Measurements from ENCODE around the gene ELF1.

The ELF1 gene

DNA sequence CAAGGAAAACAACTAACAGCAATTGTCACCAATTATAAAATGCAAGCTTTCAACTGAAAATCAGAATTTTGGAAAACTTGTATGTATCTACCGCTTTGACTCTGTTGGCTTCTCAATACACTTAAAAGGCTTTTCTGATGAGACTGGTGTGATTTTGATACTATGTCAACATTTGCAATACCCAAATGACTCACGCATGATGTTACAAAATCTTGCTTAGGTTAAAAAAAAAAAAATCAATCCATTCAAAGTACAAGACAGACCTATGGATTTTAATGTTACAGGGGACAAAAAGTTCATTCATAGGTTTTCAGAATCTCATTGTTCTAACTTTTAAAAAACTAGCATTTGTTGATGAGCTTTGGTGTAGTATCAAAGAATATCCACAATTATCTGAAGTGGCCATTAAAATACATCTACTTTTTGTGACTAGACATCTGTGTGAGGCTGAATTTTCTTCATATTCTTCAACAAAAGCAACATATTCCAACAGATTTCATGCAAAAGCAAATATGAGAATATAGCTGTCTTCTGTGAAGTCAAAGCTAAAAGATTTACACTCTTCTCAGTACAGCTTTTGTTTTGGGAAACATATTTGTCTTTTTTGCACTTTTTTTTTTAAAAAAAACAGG lies 10.7 kb downstream of the ELF1 start:
- FAIRE-seq = peak; percentile 67

DNA sequence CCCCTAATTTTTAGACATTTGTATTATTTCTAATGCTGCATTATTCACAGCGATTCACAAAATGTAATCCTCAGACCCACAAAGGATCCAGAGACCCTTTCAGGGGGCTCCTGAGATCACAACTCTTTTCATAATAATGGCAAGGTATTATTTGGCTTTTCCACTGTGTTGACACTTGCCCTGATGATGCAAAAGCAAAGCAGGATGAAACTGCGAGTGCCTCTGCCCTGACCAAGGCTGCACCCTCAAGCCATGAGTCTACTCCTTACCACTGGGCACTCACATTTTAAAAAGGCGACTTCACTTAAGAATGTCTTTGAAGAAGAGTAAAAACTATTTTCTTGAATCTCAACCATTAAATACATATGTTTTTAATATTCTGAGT lies 11.4 kb downstream of the ELF1 start:
- DNase-seq (ENCODE audit: extremely low spot score, insufficient read length, low read depth) (no peak), FAIRE-seq (no peak)

More for the DNA sequence above, 10.7 kb downstream of the ELF1 start:
- DNase-seq (ENCODE audit: extremely low spot score, insufficient read length, low read depth) = no peak

DNA sequence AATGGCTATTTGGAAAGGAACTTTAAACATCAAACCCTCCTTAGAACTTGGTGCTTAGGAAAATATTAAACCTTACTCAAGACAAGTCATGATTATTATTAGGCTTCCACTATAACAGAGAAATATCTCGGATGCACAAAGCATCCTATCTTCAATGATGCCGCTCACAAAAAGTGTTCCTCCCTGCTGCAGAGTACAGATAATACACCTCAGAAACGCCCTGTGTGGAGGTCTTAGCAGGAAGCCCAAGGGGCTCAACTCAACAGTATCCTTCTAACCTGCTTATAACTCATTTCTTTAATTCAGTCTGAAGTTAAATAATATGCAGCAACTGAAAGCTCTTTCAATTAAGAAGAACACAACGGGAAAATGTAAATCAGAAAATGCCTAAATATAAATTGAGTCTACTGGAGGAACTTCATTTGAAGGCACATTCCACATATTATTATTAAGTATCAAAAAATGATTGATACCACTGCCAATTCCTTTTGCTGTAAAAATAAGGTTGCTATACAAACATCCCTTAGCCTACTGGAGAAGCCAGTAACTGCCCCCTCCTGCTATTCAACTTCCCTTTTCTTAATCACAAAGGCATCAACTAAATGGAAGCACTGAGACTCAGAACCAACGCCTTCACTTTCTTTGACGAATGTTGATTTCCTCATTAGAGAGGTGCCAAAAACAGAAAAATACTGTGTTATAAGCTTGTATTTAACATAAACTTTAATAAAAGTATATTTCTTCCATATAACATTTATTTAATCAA lies 12.0 kb downstream of the ELF1 start:
- no peak for DNase-seq (ENCODE audit: extremely low spot score, insufficient read length, low read depth)
- FAIRE-seq = peak; percentile 76

DNA sequence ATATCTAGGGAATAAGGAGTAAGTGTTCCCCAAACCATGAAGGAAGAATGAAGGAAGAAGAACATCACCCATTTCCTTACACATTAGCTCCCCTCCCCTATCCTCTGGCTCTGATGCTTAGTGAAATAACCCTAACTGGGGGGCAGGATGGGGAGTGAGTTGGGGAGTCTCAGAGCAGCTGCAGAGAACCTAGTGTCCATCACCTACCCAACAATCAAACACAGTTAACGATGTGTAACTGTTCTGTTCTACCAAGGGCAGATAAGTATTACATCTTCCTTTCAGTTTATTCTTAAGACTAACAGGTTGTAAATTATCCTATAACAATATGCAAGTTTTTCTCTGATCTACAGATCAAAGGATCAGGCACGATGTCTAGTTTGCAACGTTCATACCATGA lies 12.8 kb downstream of the ELF1 start:
- peak; percentile 77 for FAIRE-seq
- DNase-seq (ENCODE audit: extremely low spot score, insufficient read length, low read depth) = no peak

DNA sequence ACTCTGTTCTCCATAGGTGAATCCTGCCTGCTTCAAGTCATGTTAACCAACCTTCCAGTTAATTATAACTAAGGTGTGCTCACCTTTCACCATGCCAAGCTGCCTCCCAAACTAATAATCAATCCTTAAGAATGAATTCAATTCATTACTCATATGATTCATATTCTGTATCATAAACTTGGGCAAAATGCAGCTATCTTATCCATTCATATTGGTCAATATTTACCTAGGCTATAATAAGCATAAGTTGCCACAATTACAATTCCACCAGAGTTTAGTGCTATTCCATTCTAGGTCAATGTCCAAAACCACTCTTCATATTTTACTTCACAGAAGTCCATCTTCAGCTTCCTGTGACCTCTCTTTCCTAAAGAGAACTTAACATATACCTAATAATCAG lies 13.4 kb downstream of the ELF1 start:
- peak; percentile 53 for FAIRE-seq
- no peak for DNase-seq (ENCODE audit: extremely low spot score, insufficient read length, low read depth)

DNA sequence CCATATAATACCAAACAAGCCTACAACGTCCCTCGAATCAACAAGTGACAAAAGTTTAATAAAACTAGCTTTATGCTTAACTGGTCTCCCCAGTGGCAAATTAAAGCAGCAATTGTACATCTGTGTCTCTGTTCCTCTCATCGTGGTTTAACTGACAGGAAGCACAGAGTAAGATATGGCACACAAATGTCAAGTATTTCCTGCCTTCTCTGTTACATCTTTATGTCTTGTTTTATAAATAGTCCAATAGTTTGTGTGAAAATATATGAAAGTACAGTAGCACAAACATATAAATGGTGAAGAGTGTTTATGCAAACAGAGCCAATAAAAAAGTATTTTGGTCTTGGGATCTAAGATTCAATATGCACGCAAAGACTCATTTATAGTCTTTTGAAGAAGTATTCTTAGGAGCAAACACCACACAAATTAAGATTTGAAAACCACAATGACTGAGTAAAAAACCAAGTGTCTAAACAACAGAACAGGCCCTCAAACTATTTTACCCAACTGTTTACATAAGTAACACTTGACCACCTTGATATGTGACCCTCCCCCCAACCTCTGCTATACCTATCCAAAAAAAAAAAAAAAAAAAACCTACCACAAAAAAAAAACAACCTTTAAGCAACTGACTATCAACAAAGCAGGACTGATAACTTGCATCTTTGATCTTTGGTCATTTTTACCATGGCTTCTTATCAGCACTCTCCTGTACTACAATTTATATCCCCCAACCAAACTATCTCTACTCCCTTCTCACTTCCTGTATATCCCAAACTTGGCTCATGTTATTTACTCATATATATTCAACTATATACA lies 14.0 kb downstream of the ELF1 start:
- FAIRE-seq (peak; percentile 97), DNase-seq (ENCODE audit: extremely low spot score, insufficient read length, low read depth) (no peak)

DNA sequence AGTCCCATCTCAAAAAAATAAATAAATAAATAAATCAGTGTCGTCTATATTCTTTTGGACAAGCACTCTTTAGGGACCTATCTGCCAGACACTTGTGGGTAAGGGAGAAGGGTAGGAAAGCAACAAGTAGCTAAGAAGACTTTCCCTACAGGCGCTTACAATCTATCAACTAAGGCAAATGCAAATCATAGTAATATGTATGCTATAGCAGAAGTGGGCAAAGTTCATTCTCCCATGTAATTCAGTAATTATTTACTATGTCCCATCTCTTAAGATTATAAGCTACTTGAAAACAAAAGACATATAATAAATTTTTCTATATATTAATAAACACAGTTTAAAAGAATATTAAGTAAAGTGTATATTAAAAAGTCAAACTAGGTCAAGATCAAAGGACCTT lies 16.5 kb downstream of the ELF1 start:
- DNase-seq (ENCODE audit: extremely low spot score, insufficient read length, low read depth) (no peak), FAIRE-seq (peak; percentile 9)

DNA sequence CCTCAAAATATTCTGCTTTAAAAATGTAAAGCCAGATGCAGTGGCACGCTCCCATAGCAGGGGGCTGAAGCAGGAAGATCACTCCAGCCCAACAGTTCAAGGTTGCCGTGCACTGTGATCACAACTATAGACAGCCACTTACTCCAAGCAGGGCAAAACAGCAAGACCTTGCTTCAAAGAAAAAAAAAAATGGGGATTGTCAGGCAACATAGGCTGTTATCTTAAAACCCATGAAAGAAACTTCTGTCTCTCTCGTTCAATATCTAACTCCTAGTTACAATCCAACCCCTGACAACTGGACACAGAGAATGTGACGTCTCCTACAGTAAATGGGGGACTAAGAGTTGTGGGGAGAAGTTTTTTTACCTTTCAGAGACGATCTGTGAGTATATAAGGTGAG lies 17.4 kb downstream of the ELF1 start:
- FAIRE-seq = no peak
- no peak for DNase-seq (ENCODE audit: extremely low spot score, insufficient read length, low read depth)

DNA sequence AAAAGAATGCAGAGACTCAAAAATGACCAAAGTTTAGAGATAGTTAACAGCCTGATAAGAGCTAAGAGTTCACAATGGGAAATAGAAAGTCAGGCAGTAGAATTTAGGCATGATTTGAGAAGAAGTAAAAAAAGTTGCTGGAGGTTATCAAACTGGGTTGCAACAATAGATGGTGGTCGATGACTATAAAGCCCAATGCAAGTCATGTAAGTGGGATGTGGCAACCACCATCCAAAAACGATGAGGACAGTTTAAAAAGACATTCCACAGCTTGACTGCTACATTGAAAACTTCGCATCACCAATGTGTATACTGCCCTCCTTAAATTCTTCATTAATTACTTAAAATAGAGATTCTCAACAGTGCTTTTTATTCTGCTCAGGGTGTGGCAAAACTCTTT lies 19.7 kb downstream of the ELF1 start:
- FAIRE-seq = no peak
- no peak for DNase-seq (ENCODE audit: extremely low spot score, insufficient read length, low read depth)

DNA sequence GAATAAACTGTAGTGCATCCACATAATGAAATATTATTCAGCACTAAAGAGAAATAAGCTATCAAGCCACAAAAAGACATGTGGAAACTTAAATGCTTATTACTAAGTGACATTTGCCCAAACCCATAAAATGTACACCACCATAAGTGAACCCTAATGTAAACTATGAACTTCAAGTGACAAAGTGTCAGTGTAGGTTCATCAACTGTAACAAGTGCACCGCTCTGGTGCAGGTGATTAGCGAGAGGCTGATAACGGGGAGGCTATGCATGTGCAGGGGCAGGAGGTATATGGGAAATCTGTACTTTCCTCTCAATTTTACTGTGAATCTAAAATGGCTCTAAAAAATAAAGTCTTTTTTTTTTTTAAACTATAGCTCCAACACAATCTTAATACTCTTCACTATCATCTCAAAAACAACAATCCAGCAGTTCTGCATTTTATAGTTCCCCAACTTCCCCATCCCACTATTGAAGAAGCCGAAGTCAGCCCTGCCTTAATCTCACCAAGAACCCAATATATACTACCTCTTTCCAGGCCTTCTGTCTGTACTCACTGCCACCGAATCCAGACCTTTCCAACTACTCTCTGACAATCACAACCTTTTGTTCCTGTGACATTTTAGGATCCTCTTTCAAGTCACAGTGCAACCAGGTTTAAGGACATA lies 22.6 kb downstream of the ELF1 start:
- FAIRE-seq (peak; percentile 45), DNase-seq (ENCODE audit: extremely low spot score, insufficient read length, low read depth) (no peak)

DNA sequence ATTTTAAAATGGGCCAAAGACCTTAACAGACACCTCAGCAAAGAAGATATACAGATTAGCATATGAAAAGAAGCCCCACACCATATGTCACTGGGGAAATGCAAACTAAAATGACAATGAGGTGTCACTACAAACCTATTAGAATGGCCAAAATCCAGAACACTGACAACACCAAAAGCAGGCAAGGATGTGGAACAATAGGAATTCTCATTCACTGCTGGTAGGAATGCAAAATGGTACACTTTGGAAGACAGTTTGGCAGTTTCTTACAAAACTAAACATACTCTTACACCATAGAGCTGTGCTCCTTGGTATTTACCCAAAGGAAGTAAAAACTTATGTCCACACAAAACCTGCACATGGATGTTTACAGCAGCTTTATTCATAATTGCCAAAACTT lies 23.1 kb downstream of the ELF1 start:
- DNase-seq (ENCODE audit: extremely low spot score, insufficient read length, low read depth) = no peak
- peak; percentile 62 for FAIRE-seq

DNA sequence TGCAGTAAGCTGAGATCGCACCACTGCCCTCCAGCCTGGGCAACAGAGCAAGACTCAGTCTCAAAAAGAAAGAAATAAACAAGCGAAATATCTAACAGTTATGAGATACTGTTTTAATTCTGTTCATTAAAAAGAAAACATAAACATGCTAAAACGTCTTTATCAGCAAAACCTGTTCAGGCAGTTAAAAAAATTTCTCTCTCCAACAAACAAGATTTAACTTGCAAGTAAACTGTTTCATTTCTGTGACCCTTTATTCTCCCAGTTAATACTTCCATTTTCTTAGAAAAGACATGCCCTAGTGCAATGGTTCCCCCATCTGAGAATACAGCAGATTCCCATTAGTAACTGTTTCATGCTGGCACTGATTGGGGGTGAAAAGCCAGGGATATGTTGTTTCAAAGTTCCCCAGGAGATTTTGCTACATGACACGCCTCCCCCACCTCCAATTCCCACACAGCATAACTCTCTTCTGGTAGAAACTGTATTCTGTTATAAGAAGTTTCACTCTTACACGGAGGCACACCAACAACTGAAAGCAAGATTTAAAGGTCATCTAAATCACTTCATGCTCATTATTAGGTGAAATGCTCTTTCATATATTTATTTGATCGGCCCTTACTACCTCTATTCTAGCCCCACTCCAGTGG lies 24.4 kb downstream of the ELF1 start:
- DNase-seq (ENCODE audit: extremely low spot score, insufficient read length, low read depth) (no peak), FAIRE-seq (peak; percentile 87)

DNA sequence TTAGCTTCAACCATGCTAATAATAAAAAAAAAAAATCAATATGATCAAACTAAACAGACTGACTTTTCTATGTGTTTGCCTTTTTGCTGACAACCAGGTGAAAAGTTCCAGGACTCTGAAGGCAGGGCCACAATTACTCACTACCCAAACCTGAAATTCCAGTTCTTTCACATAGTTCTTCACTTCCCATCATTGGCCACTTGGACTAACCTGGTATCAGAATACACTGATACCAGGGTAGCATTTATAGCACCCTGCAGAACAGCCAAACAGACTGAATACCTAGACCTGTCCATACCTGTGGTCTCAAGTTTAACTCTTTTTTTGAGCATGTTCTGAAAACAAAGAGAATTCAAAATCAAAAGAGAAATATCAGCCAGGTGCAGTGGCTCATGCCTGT lies 25.1 kb downstream of the ELF1 start:
- DNase-seq (ENCODE audit: extremely low spot score, insufficient read length, low read depth) = no peak
- FAIRE-seq = no peak

DNA sequence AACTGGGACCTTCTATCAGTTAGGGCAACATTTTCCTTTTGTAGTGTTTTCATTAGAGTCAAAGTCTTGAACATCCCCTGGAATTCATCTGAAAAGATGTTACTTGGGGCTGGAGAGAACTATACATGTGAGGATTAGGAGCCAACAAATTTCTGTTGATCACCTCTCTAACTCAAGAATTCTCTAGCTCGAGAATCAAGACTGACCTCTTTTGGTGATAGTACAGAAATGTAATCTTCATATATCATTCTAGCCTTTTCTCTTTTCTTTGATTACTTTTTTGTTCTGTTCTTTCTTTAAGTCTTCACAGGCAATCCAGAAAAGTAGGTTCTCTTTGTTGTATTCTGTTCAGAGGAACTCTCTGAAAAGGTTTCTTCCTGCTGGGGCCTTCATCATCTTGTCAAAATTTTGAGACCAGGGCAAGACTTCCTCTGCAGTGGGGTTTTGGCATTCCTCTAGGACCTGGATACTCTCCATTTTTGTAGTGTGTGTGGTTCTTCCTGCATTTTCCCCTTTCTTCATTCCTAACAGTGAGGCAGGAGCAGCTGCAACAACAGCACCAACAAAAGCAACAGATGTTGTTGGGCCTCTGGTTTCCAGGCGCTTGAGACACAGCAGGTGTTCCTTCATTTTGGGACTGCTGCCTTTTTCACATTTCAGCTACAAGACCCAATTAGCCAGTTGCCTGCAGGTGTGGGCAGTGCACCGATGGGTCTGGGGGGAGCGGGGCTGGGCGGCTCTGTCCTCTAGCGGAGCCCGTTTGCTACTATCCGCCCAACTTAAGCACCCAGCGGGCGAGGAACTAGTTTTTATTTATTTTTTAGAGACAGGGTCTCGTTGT lies 26.2 kb downstream of the ELF1 start:
- FAIRE-seq (peak; percentile 77), DNase-seq (ENCODE audit: extremely low spot score, insufficient read length, low read depth) (no peak)

DNA sequence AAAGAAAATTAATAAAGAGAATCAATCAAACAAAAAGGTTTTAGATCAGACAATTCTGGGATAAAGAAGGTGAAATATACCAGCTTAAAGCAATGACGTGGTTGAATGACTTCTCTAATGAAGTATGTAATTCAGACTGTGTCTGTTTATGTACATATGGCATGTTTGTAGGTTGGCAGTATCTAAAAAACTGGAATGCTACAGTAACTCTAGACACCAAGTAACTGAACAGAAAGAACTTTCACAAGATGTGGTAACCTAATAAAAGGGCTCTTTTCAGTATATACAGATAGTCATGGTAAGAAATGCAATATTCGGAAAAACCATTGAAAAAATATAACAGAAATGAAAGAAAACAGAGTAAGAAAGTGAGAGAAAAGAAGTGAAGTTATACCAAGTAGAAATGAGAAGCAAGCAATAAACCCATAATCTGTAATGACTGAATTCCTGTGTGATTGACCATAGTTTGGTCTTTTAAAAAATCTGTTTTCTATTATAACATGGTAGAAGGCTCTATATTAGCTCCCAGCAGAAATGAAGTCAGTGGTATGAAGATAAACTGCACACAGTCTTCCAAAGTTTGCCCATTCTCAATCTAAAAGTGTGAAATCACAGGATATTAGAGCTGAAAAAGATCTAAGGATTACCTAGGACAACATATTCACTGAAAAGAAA lies 31.4 kb downstream of the ELF1 start:
- DNase-seq (ENCODE audit: extremely low spot score, insufficient read length, low read depth) (no peak), FAIRE-seq (no peak)

DNA sequence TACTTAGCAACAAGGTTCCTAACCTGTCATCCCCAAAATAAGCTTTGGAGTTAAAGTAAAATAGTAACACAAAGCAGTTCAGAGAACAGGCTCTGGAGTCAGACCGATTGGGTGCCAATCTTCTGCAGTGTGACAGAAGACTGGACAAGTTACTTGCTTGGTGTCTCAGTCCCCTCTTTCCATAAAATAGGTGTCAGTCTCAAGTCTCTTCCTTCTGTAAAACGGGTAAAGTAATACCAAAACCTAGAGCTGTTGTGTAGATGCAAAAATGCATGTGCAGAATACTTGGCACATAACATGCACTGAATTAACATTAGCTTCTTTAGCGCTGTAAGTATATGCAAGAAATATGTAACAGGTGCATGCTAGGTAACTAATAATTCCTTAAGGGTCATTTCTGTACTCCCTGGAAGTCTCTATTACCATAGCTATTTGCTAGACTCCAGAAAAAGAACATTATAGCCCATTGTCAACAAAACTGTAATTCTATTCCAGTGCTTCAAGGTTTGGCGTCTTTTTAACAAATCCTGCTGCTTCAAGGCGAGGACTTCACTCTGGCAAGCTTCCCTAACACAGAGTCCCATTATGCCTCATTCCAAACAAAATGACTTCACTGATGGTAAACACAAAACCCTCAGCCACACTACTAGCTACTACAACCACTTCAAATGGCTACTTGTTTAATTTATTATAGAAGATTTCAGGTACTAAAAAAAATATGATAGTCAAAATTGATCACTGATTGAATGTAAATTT lies 32.8 kb downstream of the ELF1 start:
- no peak for DNase-seq (ENCODE audit: extremely low spot score, insufficient read length, low read depth)
- FAIRE-seq = peak; percentile 75

DNA sequence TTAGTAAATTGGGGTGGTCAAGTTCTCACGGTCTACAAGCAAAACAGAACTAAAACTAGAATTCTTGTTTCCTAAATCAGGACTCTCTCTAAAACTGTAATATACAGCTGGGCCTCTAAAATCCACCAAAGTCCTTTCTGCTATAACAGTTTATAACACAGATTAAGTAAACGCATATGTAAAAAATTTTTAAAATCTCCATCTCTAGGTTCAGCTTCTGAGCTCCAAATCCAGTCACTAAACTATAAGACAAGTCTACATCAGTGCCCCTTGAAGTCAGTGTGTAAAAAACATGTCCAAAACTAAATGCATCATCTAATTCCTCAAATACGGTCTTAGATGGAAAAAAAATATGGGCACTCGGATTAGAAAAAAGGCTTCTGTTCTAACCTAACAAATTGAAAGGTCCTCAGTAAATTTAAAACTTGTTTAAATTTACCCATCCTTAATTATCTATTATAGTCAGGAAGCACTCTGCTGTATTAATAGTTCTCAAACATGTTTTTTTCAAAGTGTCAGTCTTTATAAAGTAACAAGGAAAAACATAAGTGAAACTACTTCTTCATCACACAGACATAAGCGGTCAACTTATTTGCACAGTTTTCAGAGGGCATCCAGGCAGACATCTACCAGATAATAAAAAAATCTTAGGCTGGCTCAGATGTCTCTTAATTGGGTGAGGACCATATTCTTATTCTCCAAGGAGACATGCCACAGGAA lies 33.6 kb downstream of the ELF1 start:
- FAIRE-seq (no peak), DNase-seq (ENCODE audit: extremely low spot score, insufficient read length, low read depth) (no peak)

Measured in GM18507 (cell line).